Adrenal gland (tissue), 12 donors: ENCODE data around the gene ATCAY. TPM values are rescaled to one million over a fixed set of nuclear protein-coding genes. Genes with fewer than 3 reads are reported as not detected.
"Not testable (repeated sequence)": the region's sequence is repeated elsewhere in the genome, so short reads cannot be mapped to it uniquely, and the experiment has no call there.

Experiments
- DNase-seq, 7 donors: peaks; one replicate each; pipeline ENCODE4 v3.0.0-alpha.2; 2019 to 2020
- H3K27ac ChIP-seq, 5 donors: fragments of 200-600 bp; sonication (generic) in 4 of 5; 1 replicate in 3 of 5; 2 replicates in 2 of 5; pipeline versions ENCODE4 v1.5.1 to v1.8.0; 2016 to 2020; ENCODE audit warnings: mild to moderate bottlenecking in 1 of 5
- H3K27me3 ChIP-seq: fragments of 200-600 bp; 2 replicates; pipeline ENCODE4 v1.8.0; 2021
- H3K36me3 ChIP-seq, 2 donors: fragments of 200-600 bp; replicated peaks in 1 of 2; 1 replicate in 1 of 2; 2 replicates in 1 of 2; pipeline versions ENCODE4 v1.5.1 to v1.8.0; 2018 to 2022
- H3K4me1 ChIP-seq, 2 donors: fragments of 200-600 bp; replicated peaks in 1 of 2; 1 replicate in 1 of 2; 2 replicates in 1 of 2; pipeline versions ENCODE4 v1.5.1 to v1.8.0; 2018 to 2021
- H3K4me3 ChIP-seq, 4 donors: fragments of 200-600 bp; sonication (generic) in 3 of 4; one replicate each; pipeline ENCODE4 v1.5.1; 2016 to 2018
- H3K9me3 ChIP-seq, 3 donors: fragments of 200-600 bp; sonication (generic) in 1 of 3; replicated peaks in 1 of 3; 1 replicate in 2 of 3; 2 replicates in 1 of 3; pipeline versions ENCODE4 v1.5.1 to v1.8.0; 2016 to 2021
- POLR2A ChIP-seq, 2 donors: fragments of 450-650 bp; IDR thresholded peaks; one replicate each; pipeline ENCODE4 v1.6.1; 2017; ENCODE audit warnings: antibody characterized with exemption in 2 of 2, mild to moderate bottlenecking in 2 of 2, moderate library complexity in 1 of 2
- WGBS, 4 donors: extraction: QIAGEN DNeasy Blood & Tissue Kit in 2 of 4; methylation state at CpG; one replicate each; pipeline versions ENCODE4 v1.1.5 to v1.1.7; 2013 to 2017; 5-methylcytosine and 5-hydroxymethylcytosine counted together
- intact Hi-C, 2 donors: fragments of 100-400 bp; cut with DNase I; formaldehyde crosslinking; loops; one replicate each; pipeline versions ENCODE4 v1.14.1 to v1.15.0; 2022 to 2023
- polyA plus RNA-seq, 3 donors: library from polyadenylated mRNA; stranded (reverse); fragments of 200-250 nt in 2 of 3; fragments of 350-450 nt in 1 of 3; fragmentation: Illumina TruSeq in 1 of 3; extraction: RNeasy Lipid Tissue Mini Kit (QIAGEN cat#74804) in 1 of 3; gene quantifications; one replicate each; pipeline ENCODE4 v1.2.3, GENCODE V29; 2013 to 2014
- total RNA-seq, 9 donors: library from RNA; depleted of rRNA in 4 of 9; stranded (reverse); fragments of >200 nt in 4 of 9; fragments of 120-200 nt in 1 of 9; fragmentation: NEBNext Ultra II Directional in 1 of 9; extraction: Animal tissue kit (Norgen Biotek cat#: 25700) in 1 of 9; gene quantifications; one replicate each; pipeline versions ENCODE4 v1.1.0 to v1.2.4, GENCODE V29; 2013 to 2023
- TF ChIP-seq, protein P1 (sequence below), 6 experiments: fragments of 450-650 bp in 4 of 6; fragments of 200-600 bp in 2 of 6; sonication (generic) in 1 of 6; IDR thresholded peaks; 1 replicate in 5 of 6; 2 replicates in 1 of 6; pipeline versions ENCODE4 v1.5.1 to v1.8.0; 2016 to 2021; ENCODE audit warnings: antibody characterized with exemption in 6 of 6, mild to moderate bottlenecking in 2 of 6, moderate library complexity in 1 of 6
- donor health status: healthy with polysubstance abuse.
- donor health status: Bipolar disorder and iron deficiency.
- donor health status: DM: yes; HTN: yes; CAD: no.
- donor health status: DM: no; HTN: no; CAD: no.
- donor health status: DM: no; HTN: no; CAD: no.
- donor health status: DM: yes; HTN: yes; CAD: no.

The ATCAY gene
- total and polyA plus RNA-seq, 12 donors = 0.72 to 9.3 (median 5.9) TPM; not detected in 4

- intact Hi-C loops = no loop called here
- H3K27ac ChIP-seq = peak within 1 kb of the TSS in 1 of 5 donors; percentile 57
- no peaks in the 10 kb centered on the region for H3K9me3 ChIP-seq
- H3K4me3 ChIP-seq = peak within 1 kb of the TSS in 1 of 4 donors; percentile 33
- no peaks in the 10 kb centered on the region for H3K4me1 ChIP-seq
- TF ChIP-seq, protein P1, sequence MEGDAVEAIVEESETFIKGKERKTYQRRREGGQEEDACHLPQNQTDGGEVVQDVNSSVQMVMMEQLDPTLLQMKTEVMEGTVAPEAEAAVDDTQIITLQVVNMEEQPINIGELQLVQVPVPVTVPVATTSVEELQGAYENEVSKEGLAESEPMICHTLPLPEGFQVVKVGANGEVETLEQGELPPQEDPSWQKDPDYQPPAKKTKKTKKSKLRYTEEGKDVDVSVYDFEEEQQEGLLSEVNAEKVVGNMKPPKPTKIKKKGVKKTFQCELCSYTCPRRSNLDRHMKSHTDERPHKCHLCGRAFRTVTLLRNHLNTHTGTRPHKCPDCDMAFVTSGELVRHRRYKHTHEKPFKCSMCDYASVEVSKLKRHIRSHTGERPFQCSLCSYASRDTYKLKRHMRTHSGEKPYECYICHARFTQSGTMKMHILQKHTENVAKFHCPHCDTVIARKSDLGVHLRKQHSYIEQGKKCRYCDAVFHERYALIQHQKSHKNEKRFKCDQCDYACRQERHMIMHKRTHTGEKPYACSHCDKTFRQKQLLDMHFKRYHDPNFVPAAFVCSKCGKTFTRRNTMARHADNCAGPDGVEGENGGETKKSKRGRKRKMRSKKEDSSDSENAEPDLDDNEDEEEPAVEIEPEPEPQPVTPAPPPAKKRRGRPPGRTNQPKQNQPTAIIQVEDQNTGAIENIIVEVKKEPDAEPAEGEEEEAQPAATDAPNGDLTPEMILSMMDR (IDR thresholded peaks at IDR 0.05) = no peak
- TF ChIP-seq POLR2A (IDR thresholded peaks at IDR 0.05) = no peak
- 7 to 11% (median 10%) methylated on average over 10 to 62 of the region's 62 CpGs for WGBS, 4 donors
- no peaks in the 10 kb centered on the region for H3K36me3 ChIP-seq
- DNase-seq = peak in 1 of 7 donors; percentile 63
- H3K27me3 ChIP-seq = peaks cover 24% of the 10 kb centered on the region
Observed at GRCh38 chr19:3868770-3869456, 11.6 kb upstream of the ATCAY start, which contains the start of gene ZFR2. Gene ZFR2 (minus strand): TSS chr19:3869038. CDS start chr19:3869017, 21 bp downstream.

DNA sequence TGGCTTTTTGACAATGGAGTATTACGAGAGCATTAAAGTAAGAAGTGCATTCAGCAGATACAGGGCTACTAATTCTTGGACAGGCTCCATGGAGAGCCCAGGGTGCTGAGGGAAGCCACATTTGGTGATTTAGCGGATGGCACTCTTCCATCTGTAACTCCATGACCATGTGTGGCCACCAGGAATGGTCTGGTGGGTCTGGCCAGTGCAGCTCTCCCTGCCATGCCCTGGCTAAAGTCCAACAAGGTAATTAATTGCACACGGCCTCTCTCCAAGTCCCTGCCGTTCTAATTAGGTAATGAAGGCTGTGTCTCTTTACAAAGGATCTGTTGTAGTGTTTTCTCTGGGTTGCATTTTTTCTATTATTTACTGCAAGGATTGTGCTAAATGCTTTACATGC lies 7.3 kb upstream of the ATCAY start:
- Histone ChIP-seq H3K4me3 (no peak overlapping the region), H3K9me3 (no peaks in the 10 kb centered on the region), H3K4me1 (no peaks in the 10 kb centered on the region), H3K36me3 (no peaks in the 10 kb centered on the region), H3K27ac (no peak overlapping the region), H3K27me3 (peaks cover 23% of the 10 kb centered on the region)
- intact Hi-C loops = no loop called here
- no peak for TF ChIP-seq POLR2A (IDR thresholded peaks at IDR 0.05)
- TF ChIP-seq, protein P1 (IDR thresholded peaks at IDR 0.05) = no peak
- no peak for DNase-seq
- 54 to 61% (median 58%) methylated on average over 4 of the region's 4 CpGs for WGBS, 4 donors

- H3K27me3 ChIP-seq = peaks cover 13% of the 10 kb centered on the region
- H3K9me3 ChIP-seq, H3K4me3 ChIP-seq, H3K27ac ChIP-seq, H3K36me3 ChIP-seq, intact Hi-C loops, H3K4me1 ChIP-seq, DNase-seq: not testable (repeated sequence)
- WGBS, 4 donors = 66 to 81% (median 78%) methylated on average over 11 to 13 of the region's 13 CpGs
Observed at GRCh38 chr19:3874695-3875094, 5.8 kb upstream of the ATCAY start.

DNA sequence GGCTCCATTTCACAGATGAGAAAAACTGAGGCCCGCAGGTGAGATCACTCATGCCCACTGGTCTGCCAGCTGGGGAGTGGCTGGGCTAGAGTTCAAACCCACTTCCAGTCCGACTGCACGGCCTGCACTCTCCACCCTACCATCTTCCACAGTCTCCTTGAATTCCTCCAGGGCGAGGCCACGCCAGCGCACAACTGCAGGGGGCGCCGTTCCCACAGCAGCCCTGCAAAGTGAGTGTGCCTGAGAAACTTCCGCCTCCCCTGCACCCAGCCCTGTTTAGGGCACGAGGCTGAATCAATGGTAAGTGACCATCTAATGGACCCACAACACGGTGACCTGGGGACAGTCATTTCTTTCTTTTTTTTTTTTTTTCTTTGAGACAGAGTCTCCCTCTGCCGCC lies 829 bp upstream of the ATCAY start:
- H3K36me3 ChIP-seq = no peaks in the 10 kb centered on the region
- no peaks in the 10 kb centered on the region for H3K4me1 ChIP-seq
- TF ChIP-seq, protein P1 (IDR thresholded peaks at IDR 0.05) = no peak
- TF ChIP-seq POLR2A (IDR thresholded peaks at IDR 0.05) = no peak
- H3K27ac ChIP-seq = no peak overlapping the region
- DNase-seq = no peak
- intact Hi-C loops = no loop called here
- no peaks in the 10 kb centered on the region for H3K9me3 ChIP-seq
- 52 to 67% (median 59%) methylated on average over 10 to 12 of the region's 12 CpGs for WGBS, 4 donors
- H3K4me3 ChIP-seq = no peak overlapping the region
- peaks cover 27% of the 10 kb centered on the region for H3K27me3 ChIP-seq
